ENCODE results near the gene SLC34A1.

DNA sequence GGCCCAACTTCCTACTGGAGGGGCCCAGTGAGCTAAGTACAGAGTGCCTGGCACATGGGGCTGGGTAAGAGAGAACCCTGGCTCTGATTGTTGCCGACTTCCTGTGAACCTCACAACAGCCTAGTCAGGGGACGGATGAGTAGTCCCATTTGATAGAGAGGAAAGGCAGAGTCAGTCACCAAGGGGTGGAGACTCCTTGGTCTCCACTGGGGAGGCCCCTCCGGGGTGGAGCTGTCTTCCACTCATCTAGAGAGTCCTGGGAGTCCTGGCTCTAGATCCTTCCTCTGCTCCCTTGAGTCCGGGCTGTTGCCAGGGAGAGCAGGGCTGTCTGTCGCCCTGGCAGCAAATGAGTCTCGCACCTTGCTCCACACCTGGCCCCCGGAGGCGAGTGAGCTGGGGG is 50.2 kb downstream of the SLC34A1 start:
- TF ChIP-seq POLR2AphosphoS5 (IDR thresholded peaks at IDR 0.05; ENCODE audit: borderline replicate concordance, low read depth, low read length) (no peak), EZH2 (IDR thresholded peaks at IDR 0.05) (no peak), FOXP2 (optimal IDR thresholded peaks at IDR 0.05; ENCODE audit: control extremely low read depth, extremely low read length, insufficient read depth) (no peak)
